NCI-H1105 (cell line): Measurements from ENCODE around the gene STX8.

ENCODE experiments used
- DNase-seq: peaks from one replicate; lab custom pipeline; 2025; lab: John Stamatoyannopoulos, UW

Gene STX8

DNA sequence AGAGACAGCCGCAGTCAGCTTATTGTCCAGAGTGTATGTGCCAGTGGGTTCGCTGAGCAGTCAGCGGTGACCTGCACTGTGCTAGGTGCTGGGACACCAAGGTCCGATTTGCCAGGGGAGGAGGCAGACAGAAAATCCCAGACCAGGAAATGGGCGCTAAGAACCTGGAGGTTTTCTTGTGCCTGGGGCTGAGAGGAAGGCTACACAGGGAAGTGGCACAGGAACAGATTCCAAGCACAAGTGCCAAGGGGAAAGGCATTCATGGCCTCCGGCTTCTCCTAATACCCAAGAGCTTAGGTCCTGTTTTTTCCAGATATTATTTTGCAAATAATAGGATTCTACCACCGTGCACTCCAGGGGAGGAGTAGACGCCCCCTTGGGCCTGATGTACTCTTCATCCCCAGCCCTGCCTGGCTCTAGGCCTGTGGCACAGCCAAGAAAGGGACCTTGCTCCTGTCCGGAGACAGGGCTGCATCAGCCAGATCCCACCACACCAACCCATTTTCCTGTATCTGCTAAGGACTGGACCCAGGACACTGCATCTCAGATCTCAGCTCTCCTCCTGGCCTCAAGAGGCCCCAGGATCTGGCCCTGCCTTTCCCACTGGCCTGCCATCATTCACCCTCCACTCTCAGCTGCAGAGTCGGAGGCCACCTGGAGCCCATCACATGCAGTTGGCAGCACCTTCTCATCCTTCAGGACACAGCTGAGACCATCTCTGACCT is 367.1 kb downstream of the STX8 start:
- DNase-seq = no peak

GRCh38 chr17:9206741-9207332 is 368.8 kb downstream of the STX8 start:
- DNase-seq = no peak

- no peak for DNase-seq
These were observed 369.3 kb downstream of the STX8 start for GRCh38 chr17:9206410-9206703.

GRCh38 chr17:9205520-9206409 is 369.9 kb downstream of the STX8 start:
- DNase-seq = no peak

GRCh38 chr17:9204637-9205329 is 370.8 kb downstream of the STX8 start:
- DNase-seq = no peak

- DNase-seq = no peak
These were observed 371.7 kb downstream of the STX8 start for GRCh38 chr17:9203771-9204425.

GRCh38 chr17:9202532-9202931 is 373.1 kb downstream of the STX8 start:
- no peak for DNase-seq

DNA sequence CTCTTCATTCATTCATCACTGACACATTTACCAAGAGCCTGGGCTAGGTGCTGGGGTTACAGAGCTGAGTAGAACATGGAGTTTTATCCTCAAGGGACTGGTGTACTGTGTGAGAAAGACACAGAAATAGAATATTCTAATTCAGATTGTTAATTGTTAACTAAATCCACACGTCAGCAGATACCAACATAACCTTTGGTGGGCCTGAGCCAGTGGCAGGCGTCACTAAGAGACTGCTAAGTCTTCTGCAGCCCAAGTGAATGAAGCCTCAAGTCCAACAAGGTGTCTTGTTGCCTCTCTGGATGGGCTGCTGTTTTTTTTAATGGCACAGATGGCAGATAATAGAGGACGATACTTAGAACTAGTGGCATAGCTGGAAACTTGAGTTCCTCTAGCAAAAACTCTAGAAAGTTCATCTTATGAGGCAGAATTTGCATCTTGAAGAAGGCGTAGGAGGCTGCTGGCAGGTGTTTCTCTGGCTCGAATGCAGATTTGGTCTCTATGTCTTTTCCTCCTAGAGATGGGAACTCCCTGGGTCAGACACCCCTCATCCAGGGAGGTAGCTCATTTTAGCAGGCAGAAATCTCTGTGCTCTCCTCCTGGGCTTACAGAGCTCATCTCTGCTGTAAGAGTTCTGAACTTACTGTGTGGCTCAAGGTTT is 374.8 kb downstream of the STX8 start:
- no peak for DNase-seq
